ENCODE data around the gene SYTL1. TPM values are rescaled to one million over a fixed set of nuclear protein-coding genes. Genes with fewer than 3 reads are reported as not detected.

The SYTL1 gene
- total and polyA plus RNA-seq, 9 donors, result 0.15 to 20.9 (median 2.6) TPM

DNA sequence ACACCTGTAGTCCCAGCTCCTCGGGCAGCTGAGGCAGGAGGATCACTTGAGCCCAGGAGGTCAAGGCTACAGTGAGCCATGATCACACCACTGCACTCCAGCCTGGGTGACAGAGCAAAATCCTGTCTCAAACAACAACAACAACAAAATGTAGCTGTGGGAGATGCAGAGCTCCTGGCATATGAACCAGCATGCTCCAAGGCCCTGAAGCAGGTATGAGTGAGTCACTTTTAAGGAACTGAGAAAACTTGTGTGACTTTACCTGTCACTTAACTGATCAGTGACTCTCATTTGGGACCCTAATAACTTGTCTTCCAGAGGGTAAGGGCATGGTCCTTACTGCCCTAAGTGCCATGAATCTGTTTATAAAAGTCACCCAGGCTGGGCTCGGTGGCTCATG is 39.2 kb upstream of the SYTL1 start:
- Histone ChIP-seq H3K4me3 (no peak overlapping the region), H3K36me3 (no peaks in the 10 kb centered on the region), H3K4me1 (ENCODE audit: insufficient read depth) (no peaks in the 10 kb centered on the region), H3K9me3 (no peaks in the 10 kb centered on the region), H3K27ac (no peak overlapping the region), H3K27me3 (no peaks in the 10 kb centered on the region)
- no peak for DNase-seq
- intact Hi-C loops (cut with DNase I), result loop anchor here in 2 of 4 donors (5.0 to 10.0 kb wide), 3 partner anchors 52 to 305 kb away; partner anchors contain the start of gene GPR3 (in 1 of the 2)
- WGBS, 3 donors, result 82 to 88% (median 85%) methylated on average over 2 of the region's 2 CpGs
- TF ChIP-seq POLR2A (IDR thresholded peaks at IDR 0.05), result no peak
- TF ChIP-seq EP300 (IDR thresholded peaks at IDR 0.05), result no peak
- TF ChIP-seq, protein P1, sequence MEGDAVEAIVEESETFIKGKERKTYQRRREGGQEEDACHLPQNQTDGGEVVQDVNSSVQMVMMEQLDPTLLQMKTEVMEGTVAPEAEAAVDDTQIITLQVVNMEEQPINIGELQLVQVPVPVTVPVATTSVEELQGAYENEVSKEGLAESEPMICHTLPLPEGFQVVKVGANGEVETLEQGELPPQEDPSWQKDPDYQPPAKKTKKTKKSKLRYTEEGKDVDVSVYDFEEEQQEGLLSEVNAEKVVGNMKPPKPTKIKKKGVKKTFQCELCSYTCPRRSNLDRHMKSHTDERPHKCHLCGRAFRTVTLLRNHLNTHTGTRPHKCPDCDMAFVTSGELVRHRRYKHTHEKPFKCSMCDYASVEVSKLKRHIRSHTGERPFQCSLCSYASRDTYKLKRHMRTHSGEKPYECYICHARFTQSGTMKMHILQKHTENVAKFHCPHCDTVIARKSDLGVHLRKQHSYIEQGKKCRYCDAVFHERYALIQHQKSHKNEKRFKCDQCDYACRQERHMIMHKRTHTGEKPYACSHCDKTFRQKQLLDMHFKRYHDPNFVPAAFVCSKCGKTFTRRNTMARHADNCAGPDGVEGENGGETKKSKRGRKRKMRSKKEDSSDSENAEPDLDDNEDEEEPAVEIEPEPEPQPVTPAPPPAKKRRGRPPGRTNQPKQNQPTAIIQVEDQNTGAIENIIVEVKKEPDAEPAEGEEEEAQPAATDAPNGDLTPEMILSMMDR (IDR thresholded peaks at IDR 0.05), result no peak

DNA sequence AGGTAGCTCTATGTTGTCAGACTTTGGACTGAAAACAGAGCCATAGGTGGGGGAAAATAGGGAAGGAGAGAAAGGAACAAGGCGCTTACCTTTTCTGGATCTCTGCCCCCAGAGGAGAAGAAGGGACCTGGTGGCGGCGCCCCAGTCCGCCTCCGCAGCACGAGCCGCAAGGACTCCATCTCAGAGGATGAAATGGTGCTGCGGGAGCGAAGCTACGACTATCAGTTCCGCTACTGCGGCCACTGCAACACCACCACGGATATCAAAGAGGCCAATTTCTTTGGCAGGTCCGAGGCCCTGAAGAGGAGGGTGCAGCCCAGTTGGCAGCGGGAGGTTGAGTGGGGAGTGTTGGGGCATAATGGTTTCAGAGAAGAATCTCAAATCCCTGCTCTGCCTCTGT is 38.3 kb upstream of the SYTL1 start:
- DNase-seq, result no peak
- H3K36me3 ChIP-seq, result no peaks in the 10 kb centered on the region

DNA sequence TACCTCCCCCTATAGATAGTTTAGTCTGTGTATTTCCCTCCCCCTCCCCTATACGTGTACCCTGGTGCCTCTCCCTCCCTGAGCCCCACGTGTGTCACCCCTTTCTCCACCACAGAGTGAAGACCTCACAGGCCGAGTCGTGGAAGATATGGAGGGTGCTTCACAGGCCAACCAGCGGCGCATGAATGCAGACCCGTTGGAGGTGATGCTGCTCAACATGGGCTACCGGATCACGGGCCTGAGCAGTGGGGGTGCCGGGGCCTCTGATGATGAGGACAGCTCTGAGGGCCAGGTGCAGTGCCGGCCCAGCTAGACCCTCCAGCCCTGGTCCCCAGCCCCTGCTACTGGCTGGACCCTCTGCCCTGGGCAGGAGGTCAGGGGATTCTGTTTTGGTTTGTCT is 35.8 kb upstream of the SYTL1 start:
- no peak overlapping the region for H3K4me3 ChIP-seq
- DNase-seq, result no peak
- no peaks in the 10 kb centered on the region for H3K4me1 ChIP-seq (ENCODE audit: insufficient read depth)
- TF ChIP-seq POLR2A (IDR thresholded peaks at IDR 0.05) (no peak), EP300 (IDR thresholded peaks at IDR 0.05) (no peak)
- TF ChIP-seq, protein P1 (IDR thresholded peaks at IDR 0.05), result no peak
- H3K27me3 ChIP-seq, result no peaks in the 10 kb centered on the region
- H3K9me3 ChIP-seq, result no peaks in the 10 kb centered on the region
- no peak overlapping the region for H3K27ac ChIP-seq
- H3K36me3 ChIP-seq, result no peaks in the 10 kb centered on the region
- 82 to 83% (median 83%) methylated on average over 11 of the region's 11 CpGs for WGBS, 3 donors
- intact Hi-C loops (cut with DNase I), result loop anchor here in 1 of 4 donors (10.0 kb wide), 1 partner anchor 49 kb away; no protein-coding TSS in a partner anchor

More for the DNA sequence above, 38.3 kb upstream of the SYTL1 start:
- Histone ChIP-seq H3K27ac (no peak overlapping the region), H3K4me1 (ENCODE audit: insufficient read depth) (no peaks in the 10 kb centered on the region), H3K9me3 (no peaks in the 10 kb centered on the region), H3K4me3 (no peak overlapping the region), H3K27me3 (no peaks in the 10 kb centered on the region)
- WGBS, 3 donors, result 89 to 92% (median 91%) methylated on average over 15 of the region's 15 CpGs
- TF ChIP-seq EP300 (IDR thresholded peaks at IDR 0.05) (no peak), POLR2A (IDR thresholded peaks at IDR 0.05) (no peak)
- TF ChIP-seq, protein P1 (IDR thresholded peaks at IDR 0.05), result no peak
- intact Hi-C loops (cut with DNase I), result loop anchor here in 2 of 4 donors (5.0 to 10.0 kb wide), 3 partner anchors 51 to 304 kb away; partner anchors contain the start of gene GPR3 (in 1 of the 2)

DNA sequence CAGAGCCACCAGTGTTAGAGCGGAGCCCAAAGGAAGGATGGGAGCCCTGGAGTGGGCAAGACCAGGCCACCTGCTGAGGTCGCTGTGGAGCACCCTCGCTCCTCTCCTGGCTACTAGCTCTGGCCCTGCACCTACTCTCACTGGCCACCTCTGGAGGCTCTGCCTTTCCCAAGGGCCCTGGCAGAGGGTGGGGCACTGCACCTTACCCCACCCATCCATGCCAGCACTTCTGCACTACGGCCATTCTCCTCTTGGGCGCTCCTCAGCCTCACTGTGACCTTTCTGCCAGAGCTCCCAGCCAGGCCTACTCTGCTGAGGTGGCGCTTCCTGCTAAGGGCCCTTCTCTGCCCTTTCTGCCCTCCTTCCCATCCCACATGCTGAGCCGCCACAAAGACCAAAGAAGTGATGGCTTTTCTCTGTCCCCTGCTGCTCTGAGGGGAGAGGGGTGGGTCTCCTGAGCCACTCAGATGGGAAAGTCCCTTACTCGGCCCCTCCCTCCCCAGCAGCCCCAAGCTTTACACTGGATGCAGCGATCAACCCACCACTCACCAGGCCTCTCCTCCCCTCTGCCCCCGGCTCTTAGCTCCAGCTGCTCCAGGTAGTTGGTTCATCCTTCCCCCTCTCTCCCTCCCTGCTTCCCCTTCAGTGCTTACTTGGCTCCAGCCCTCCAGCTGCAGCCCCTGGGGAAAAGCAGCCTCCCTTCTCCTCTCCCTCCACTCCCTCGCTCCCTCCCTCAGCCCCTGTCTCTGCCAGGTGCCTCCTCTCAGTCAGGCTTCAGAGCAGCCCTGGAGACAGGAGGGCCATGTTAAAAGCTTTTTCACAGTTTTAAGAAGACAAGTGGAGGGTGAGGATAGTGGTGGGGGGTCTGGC is 34.7 kb upstream of the SYTL1 start:
- no peak overlapping the region for H3K4me3 ChIP-seq
- TF ChIP-seq EP300 (IDR thresholded peaks at IDR 0.05), result no peak
- TF ChIP-seq POLR2A (IDR thresholded peaks at IDR 0.05), result no peak
- TF ChIP-seq, protein P1 (IDR thresholded peaks at IDR 0.05), result no peak
- no peaks in the 10 kb centered on the region for H3K27me3 ChIP-seq
- no peak for DNase-seq
- no peak overlapping the region for H3K27ac ChIP-seq
- no peaks in the 10 kb centered on the region for H3K9me3 ChIP-seq
- intact Hi-C loops (cut with DNase I), result loop anchor here in 1 of 4 donors (10.0 kb wide), 1 partner anchor 48 kb away; no protein-coding TSS in a partner anchor
- no peaks in the 10 kb centered on the region for H3K36me3 ChIP-seq
- H3K4me1 ChIP-seq (ENCODE audit: insufficient read depth), result no peaks in the 10 kb centered on the region
- 79 to 82% (median 82%) methylated on average over 11 of the region's 11 CpGs for WGBS, 3 donors

Data from ovary (tissue), 9 donors.